BLaER1 (cell line): Measurements from ENCODE around the gene SETD3.

Experiments used
- H3K27ac ChIP-seq: shearing (Covaris generic); formaldehyde crosslinking; 2 replicates; pipeline ENCODE4 v1.8.1; 2022
- H3K27me3 ChIP-seq: shearing (Covaris generic); formaldehyde crosslinking; 2 replicates; pipeline ENCODE4 v1.8.1; 2022
- H3K36me3 ChIP-seq: shearing (Covaris generic); formaldehyde crosslinking; 2 replicates; pipeline ENCODE4 v1.8.1; 2022
- H3K4me1 ChIP-seq: shearing (Covaris generic); formaldehyde crosslinking; 2 replicates; pipeline ENCODE4 v1.8.1; 2022
- H3K4me2 ChIP-seq: shearing (Covaris generic); formaldehyde crosslinking; 2 replicates; pipeline ENCODE4 v1.8.1; 2022
- H3K4me3 ChIP-seq: shearing (Covaris generic); formaldehyde crosslinking; 2 replicates; pipeline ENCODE4 v1.8.1; 2022
- H3K9ac ChIP-seq: shearing (Covaris generic); formaldehyde crosslinking; 2 replicates; pipeline ENCODE4 v1.8.1; 2022
- H3K9me3 ChIP-seq: shearing (Covaris generic); formaldehyde crosslinking; 2 replicates; pipeline ENCODE4 v1.8.1; 2022
- H4K20me1 ChIP-seq: shearing (Covaris generic); formaldehyde crosslinking; 2 replicates; pipeline ENCODE4 v1.8.1; 2022
- Cebpa-rat ChIP-seq: shearing (Covaris generic); IDR thresholded peaks from 2 replicates; pipeline ENCODE4 v1.8.1; 2022

SETD3 gene

GRCh38 chr14:99522934-99523703 lies 42.5 kb upstream of the SETD3 start:
- peaks cover 95% of the 10 kb centered on the region for H4K20me1 ChIP-seq
- H3K9me3 ChIP-seq, result no peaks in the 10 kb centered on the region
- peaks cover 25% of the 10 kb centered on the region; the same call in 1 of the 2 replicates for H3K36me3 ChIP-seq
- no peak overlapping the region for H3K4me3 ChIP-seq
- no peak for TF ChIP-seq Cebpa-rat
- no peaks in the 10 kb centered on the region for H3K27me3 ChIP-seq
- peaks cover 34% of the 10 kb centered on the region for H3K4me1 ChIP-seq
- H3K27ac ChIP-seq, result peak overlapping the region; percentile 18; the same call in 1 of the 2 replicates
- H3K4me2 ChIP-seq, result no peak overlapping the region
- no peak overlapping the region; the same call in 1 of the 2 replicates for H3K9ac ChIP-seq

- H3K27me3 ChIP-seq, result no peaks in the 10 kb centered on the region
- TF ChIP-seq Cebpa-rat, result no peak
- peaks cover 95% of the 10 kb centered on the region for H4K20me1 ChIP-seq
- no peak overlapping the region; the same call in 1 of the 2 replicates for H3K9ac ChIP-seq
- H3K4me3 ChIP-seq, result no peak overlapping the region
- peaks cover 25% of the 10 kb centered on the region; the same call in 1 of the 2 replicates for H3K36me3 ChIP-seq
- H3K9me3 ChIP-seq, result no peaks in the 10 kb centered on the region
- peaks cover 36% of the 10 kb centered on the region for H3K4me1 ChIP-seq
- H3K27ac ChIP-seq, result no peak overlapping the region
- H3K4me2 ChIP-seq, result no peak overlapping the region
These were observed 41.8 kb upstream of the SETD3 start for GRCh38 chr14:99522457-99522891.

- peaks cover 95% of the 10 kb centered on the region for H4K20me1 ChIP-seq
- H3K4me3 ChIP-seq, result no peak overlapping the region
- TF ChIP-seq Cebpa-rat, result no peak
- H3K4me1 ChIP-seq, result peaks cover 36% of the 10 kb centered on the region
- no peak overlapping the region for H3K4me2 ChIP-seq
- no peak overlapping the region; the same call in 1 of the 2 replicates for H3K9ac ChIP-seq
- H3K27ac ChIP-seq, result no peak overlapping the region
- peaks cover 25% of the 10 kb centered on the region; the same call in 1 of the 2 replicates for H3K36me3 ChIP-seq
- H3K9me3 ChIP-seq, result no peaks in the 10 kb centered on the region
- no peaks in the 10 kb centered on the region for H3K27me3 ChIP-seq
These were observed 41.4 kb upstream of the SETD3 start for GRCh38 chr14:99522025-99522401.

- no peak overlapping the region for H3K4me2 ChIP-seq
- TF ChIP-seq Cebpa-rat, result no peak
- H4K20me1 ChIP-seq, result peaks cover 95% of the 10 kb centered on the region
- H3K27me3 ChIP-seq, result no peaks in the 10 kb centered on the region
- no peak overlapping the region for H3K4me3 ChIP-seq
- peaks cover 36% of the 10 kb centered on the region for H3K4me1 ChIP-seq
- H3K27ac ChIP-seq, result no peak overlapping the region
- no peaks in the 10 kb centered on the region for H3K9me3 ChIP-seq
- no peak overlapping the region for H3K9ac ChIP-seq
- peaks cover 31% of the 10 kb centered on the region; the same call in 1 of the 2 replicates for H3K36me3 ChIP-seq
These were observed 40.7 kb upstream of the SETD3 start for GRCh38 chr14:99521176-99522024.

- H3K4me2 ChIP-seq, result no peak overlapping the region
- H3K9ac ChIP-seq, result no peak overlapping the region
- TF ChIP-seq Cebpa-rat, result no peak
These were observed 40.0 kb upstream of the SETD3 start for GRCh38 chr14:99520571-99521081.

GRCh38 chr14:99519931-99520421 lies 39.3 kb upstream of the SETD3 start:
- no peaks in the 10 kb centered on the region for H3K27me3 ChIP-seq
- H4K20me1 ChIP-seq, result peaks cover 95% of the 10 kb centered on the region
- H3K4me2 ChIP-seq, result no peak overlapping the region
- no peak overlapping the region for H3K9ac ChIP-seq
- H3K36me3 ChIP-seq, result peaks cover 44% of the 10 kb centered on the region
- TF ChIP-seq Cebpa-rat, result no peak
- no peak overlapping the region for H3K4me3 ChIP-seq
- H3K9me3 ChIP-seq, result no peaks in the 10 kb centered on the region
- peaks cover 27% of the 10 kb centered on the region for H3K4me1 ChIP-seq
- H3K27ac ChIP-seq, result no peak overlapping the region

More at GRCh38 chr14:99520571-99521081, 40.0 kb upstream of the SETD3 start:
- Histone ChIP-seq H3K9me3 (no peaks in the 10 kb centered on the region), H3K27ac (no peak overlapping the region), H3K36me3 (peaks cover 37% of the 10 kb centered on the region; the same call in 1 of the 2 replicates), H4K20me1 (peaks cover 95% of the 10 kb centered on the region), H3K4me1 (peaks cover 32% of the 10 kb centered on the region), H3K27me3 (no peaks in the 10 kb centered on the region), H3K4me3 (no peak overlapping the region)

GRCh38 chr14:99519347-99519881 lies 38.8 kb upstream of the SETD3 start:
- H3K4me2 ChIP-seq, result no peak overlapping the region
- no peak overlapping the region for H3K27ac ChIP-seq
- H3K9ac ChIP-seq, result no peak overlapping the region
- TF ChIP-seq Cebpa-rat, result no peak
- no peaks in the 10 kb centered on the region for H3K9me3 ChIP-seq
- peaks cover 27% of the 10 kb centered on the region for H3K4me1 ChIP-seq
- no peak overlapping the region for H3K4me3 ChIP-seq
- peaks cover 95% of the 10 kb centered on the region for H4K20me1 ChIP-seq
- no peaks in the 10 kb centered on the region for H3K27me3 ChIP-seq
- peaks cover 49% of the 10 kb centered on the region for H3K36me3 ChIP-seq

- peaks cover 33% of the 10 kb centered on the region for H3K4me1 ChIP-seq
- H3K36me3 ChIP-seq, result peaks cover 56% of the 10 kb centered on the region
- TF ChIP-seq Cebpa-rat, result no peak
- no peaks in the 10 kb centered on the region for H3K27me3 ChIP-seq
- H3K27ac ChIP-seq, result no peak overlapping the region
- H3K9ac ChIP-seq, result no peak overlapping the region
- no peaks in the 10 kb centered on the region for H3K9me3 ChIP-seq
- H3K4me2 ChIP-seq, result peak overlapping the region; percentile 66
- H4K20me1 ChIP-seq, result peaks cover 98% of the 10 kb centered on the region
- H3K4me3 ChIP-seq, result no peak overlapping the region
These were observed 38.0 kb upstream of the SETD3 start for GRCh38 chr14:99518441-99519346.
